BLaER1 treated with 17β-estradiol and CSF1 and Interleukin-3, amounts not matched to agents 10 nM and 100 nM (cell line): Measurements from ENCODE around the gene MEIS2.

Experiments
- H3K27ac ChIP-seq, 11 experiments: shearing (Covaris generic); formaldehyde crosslinking; 2 replicates each; pipeline ENCODE4 v1.8.1; 2022
- H3K27me3 ChIP-seq, 11 experiments: shearing (Covaris generic); formaldehyde crosslinking; 2 replicates each; pipeline ENCODE4 v1.8.1; 2022
- H3K36me3 ChIP-seq, 11 experiments: shearing (Covaris generic); formaldehyde crosslinking; 2 replicates each; pipeline ENCODE4 v1.8.1; 2022
- H3K4me1 ChIP-seq, 10 experiments: shearing (Covaris generic); formaldehyde crosslinking; 2 replicates each; pipeline ENCODE4 v1.8.1; 2022
- H3K4me2 ChIP-seq, 11 experiments: shearing (Covaris generic); formaldehyde crosslinking; 2 replicates each; pipeline ENCODE4 v1.8.1; 2022
- H3K4me3 ChIP-seq, 10 experiments: shearing (Covaris generic); formaldehyde crosslinking; 2 replicates each; pipeline ENCODE4 v1.8.1; 2022
- H3K9ac ChIP-seq, 11 experiments: shearing (Covaris generic); formaldehyde crosslinking; 2 replicates each; pipeline ENCODE4 v1.8.1; 2022
- H3K9me3 ChIP-seq, 11 experiments: shearing (Covaris generic); formaldehyde crosslinking; replicated peaks in 1 of 11; 2 replicates each; pipeline ENCODE4 v1.8.1; 2022
- H4K20me1 ChIP-seq, 11 experiments: shearing (Covaris generic); formaldehyde crosslinking; 2 replicates each; pipeline ENCODE4 v1.8.1; 2022
- Cebpa-rat ChIP-seq, 11 experiments: shearing (Covaris generic); IDR thresholded peaks; 2 replicates each; pipeline ENCODE4 v1.8.1; 2022

The MEIS2 gene

GRCh38 chr15:37097144-37097919 is 3.0 kb downstream of the MEIS2 start:
- Histone ChIP-seq H4K20me1 (peaks cover 0 to 14% (median 0%) of the 10 kb centered on the region in 11 experiments; a peak in 7 of 22 replicates), H3K27me3 (peaks cover 84 to 98% (median 95%) of the 10 kb centered on the region in 11 experiments), H3K9ac (no peak overlapping the region), H3K27ac (no peak overlapping the region), H3K36me3 (no peaks in the 10 kb centered on the region), H3K4me3 (no peak overlapping the region), H3K4me1 (peaks cover 0 to 12% (median 6%) of the 10 kb centered on the region in 10 experiments; a peak in 10 of 20 replicates), H3K9me3 (peaks cover 6 to 34% (median 17%) of the 10 kb centered on the region in 11 experiments; a peak in 15 of 22 replicates), H3K4me2 (no peak overlapping the region)
- TF ChIP-seq Cebpa-rat (IDR thresholded peaks at IDR 0.05): no peak

GRCh38 chr15:37096558-37097143 is 3.7 kb downstream of the MEIS2 start:
- H3K9ac ChIP-seq: no peak overlapping the region
- H3K36me3 ChIP-seq: no peaks in the 10 kb centered on the region
- no peak overlapping the region for H3K4me3 ChIP-seq
- H3K27ac ChIP-seq: no peak overlapping the region
- H3K9me3 ChIP-seq: peaks cover 6 to 32% (median 14%) of the 10 kb centered on the region in 11 experiments; a peak in 13 of 22 replicates
- H3K27me3 ChIP-seq: peaks cover 78 to 91% (median 88%) of the 10 kb centered on the region in 11 experiments
- H3K4me2 ChIP-seq: no peak overlapping the region
- no peak for TF ChIP-seq Cebpa-rat (IDR thresholded peaks at IDR 0.05)
- H4K20me1 ChIP-seq: peaks cover 0 to 14% (median 0%) of the 10 kb centered on the region in 11 experiments; a peak in 6 of 22 replicates
- peaks cover 0 to 11% (median 5%) of the 10 kb centered on the region in 10 experiments; a peak in 10 of 20 replicates for H3K4me1 ChIP-seq

GRCh38 chr15:37095770-37096557 is 4.4 kb downstream of the MEIS2 start:
- Histone ChIP-seq H4K20me1 (peaks cover 0 to 14% (median 0%) of the 10 kb centered on the region in 11 experiments; a peak in 6 of 22 replicates), H3K36me3 (no peaks in the 10 kb centered on the region), H3K27me3 (peaks cover 71 to 84% (median 81%) of the 10 kb centered on the region in 11 experiments), H3K4me3 (no peak overlapping the region), H3K4me2 (no peak overlapping the region), H3K9me3 (peaks cover 6 to 32% (median 14%) of the 10 kb centered on the region in 11 experiments; a peak in 13 of 22 replicates), H3K27ac (no peak overlapping the region), H3K4me1 (peaks cover 0 to 4% (median 2%) of the 10 kb centered on the region in 10 experiments; a peak in 9 of 20 replicates), H3K9ac (no peak overlapping the region)
- TF ChIP-seq Cebpa-rat (IDR thresholded peaks at IDR 0.05): no peak

- H3K27ac ChIP-seq: no peak overlapping the region
- no peaks in the 10 kb centered on the region for H3K36me3 ChIP-seq
- no peak overlapping the region for H3K9ac ChIP-seq
- TF ChIP-seq Cebpa-rat (IDR thresholded peaks at IDR 0.05): no peak
- H3K27me3 ChIP-seq: peaks cover 63 to 75% (median 73%) of the 10 kb centered on the region in 11 experiments
- no peak overlapping the region for H3K4me2 ChIP-seq
- no peaks in the 10 kb centered on the region; a peak in 1 of 20 replicates for H3K4me1 ChIP-seq
- H3K9me3 ChIP-seq: peaks cover 4 to 30% (median 13%) of the 10 kb centered on the region in 11 experiments; a peak in 13 of 22 replicates
- H4K20me1 ChIP-seq: peaks cover 0 to 14% (median 0%) of the 10 kb centered on the region in 11 experiments; a peak in 6 of 22 replicates
- H3K4me3 ChIP-seq: no peak overlapping the region
Measured at GRCh38 chr15:37094915-37095711, 5.2 kb downstream of the MEIS2 start.

- no peak overlapping the region for H3K4me3 ChIP-seq
- H3K27ac ChIP-seq: no peak overlapping the region
- H4K20me1 ChIP-seq: peaks cover 0 to 14% (median 0%) of the 10 kb centered on the region in 11 experiments; a peak in 6 of 22 replicates
- no peak overlapping the region for H3K4me2 ChIP-seq
- no peak for TF ChIP-seq Cebpa-rat (IDR thresholded peaks at IDR 0.05)
- peaks cover 56 to 68% (median 66%) of the 10 kb centered on the region in 11 experiments for H3K27me3 ChIP-seq
- peaks cover 0 to 27% (median 10%) of the 10 kb centered on the region in 11 experiments; a peak in 12 of 22 replicates for H3K9me3 ChIP-seq
- no peaks in the 10 kb centered on the region; a peak in 1 of 20 replicates for H3K4me1 ChIP-seq
- H3K9ac ChIP-seq: no peak overlapping the region
- no peaks in the 10 kb centered on the region for H3K36me3 ChIP-seq
Measured at GRCh38 chr15:37094333-37094914, 5.9 kb downstream of the MEIS2 start.

- Histone ChIP-seq H3K4me3 (no peak overlapping the region), H3K9me3 (peaks cover 0 to 27% (median 10%) of the 10 kb centered on the region in 11 experiments; a peak in 12 of 22 replicates), H3K4me2 (no peak overlapping the region), H3K27ac (no peak overlapping the region), H3K36me3 (no peaks in the 10 kb centered on the region), H3K4me1 (no peaks in the 10 kb centered on the region), H3K9ac (no peak overlapping the region), H3K27me3 (peaks cover 49 to 61% (median 59%) of the 10 kb centered on the region in 11 experiments), H4K20me1 (peaks cover 0 to 9% (median 0%) of the 10 kb centered on the region in 11 experiments; a peak in 5 of 22 replicates)
- no peak for TF ChIP-seq Cebpa-rat (IDR thresholded peaks at IDR 0.05)
Measured at GRCh38 chr15:37093480-37094332, 6.6 kb downstream of the MEIS2 start.

- H3K36me3 ChIP-seq: no peaks in the 10 kb centered on the region
- TF ChIP-seq Cebpa-rat (IDR thresholded peaks at IDR 0.05): no peak
- peaks cover 0 to 13% (median 0%) of the 10 kb centered on the region in 10 experiments; a peak in 6 of 20 replicates for H3K4me1 ChIP-seq
- no peak overlapping the region for H3K4me2 ChIP-seq
- H3K9ac ChIP-seq: no peak overlapping the region
- no peak overlapping the region for H3K4me3 ChIP-seq
- peaks cover 0 to 5% (median 1%) of the 10 kb centered on the region in 11 experiments; a peak in 10 of 22 replicates for H3K9me3 ChIP-seq
- no peak overlapping the region for H3K27ac ChIP-seq
- H4K20me1 ChIP-seq: no peaks in the 10 kb centered on the region; a peak in 2 of 22 replicates
- H3K27me3 ChIP-seq: peaks cover 18 to 31% (median 28%) of the 10 kb centered on the region in 11 experiments
Measured at GRCh38 chr15:37090543-37091175, 9.7 kb downstream of the MEIS2 start.
